Measurements from ENCODE around the gene CEP290. TPM values are rescaled to one million over a fixed set of nuclear protein-coding genes. Genes with fewer than 3 reads are reported as not detected.

The CEP290 gene
- total and polyA plus RNA-seq, 2 of the 13 experiments (the other 11 are each of a cell fraction or from before 2014, with no cell fraction given) = 2.4 to 10.8 TPM

DNA sequence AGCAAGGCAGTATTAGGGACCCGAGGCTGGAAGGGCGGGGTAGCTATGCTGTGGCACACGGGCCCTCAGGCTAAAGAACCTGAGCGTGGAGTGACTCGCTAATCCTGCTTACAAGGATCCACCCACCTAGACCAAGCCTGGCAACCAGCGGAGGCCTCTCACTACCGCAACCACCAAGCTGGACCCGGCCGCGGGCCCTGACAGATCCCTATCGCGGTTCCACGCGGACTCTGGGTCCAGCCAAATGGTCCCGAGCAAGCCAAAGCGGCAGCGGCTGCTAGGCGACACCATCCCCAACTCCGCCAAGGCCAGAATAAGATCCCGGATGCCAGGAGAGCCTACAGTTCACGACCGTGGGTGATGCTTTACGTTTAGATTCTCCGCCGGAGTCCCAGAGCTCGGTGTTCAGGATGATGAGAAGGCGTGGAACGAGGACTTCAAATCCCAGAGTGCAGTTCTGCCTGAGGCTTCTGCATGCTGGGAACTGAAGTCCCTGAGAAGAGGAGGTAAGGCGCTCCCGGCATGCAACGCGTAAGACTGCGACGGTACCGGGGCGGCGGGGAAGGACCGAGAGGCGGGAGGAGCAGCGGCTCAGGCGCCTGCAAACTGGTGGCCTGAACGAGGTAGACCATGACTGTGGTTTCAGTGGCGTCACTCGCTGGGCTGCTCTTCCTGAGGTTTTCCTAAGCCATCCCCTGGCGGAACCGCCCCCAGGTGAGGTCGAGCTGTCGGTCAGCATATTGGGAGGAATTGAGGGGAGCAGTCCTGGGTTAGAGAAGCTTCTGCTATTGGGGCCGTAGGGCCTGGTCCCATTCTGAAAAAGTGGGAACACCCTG lies at the start of gene CEP290, which contains the start of gene TMTC3 (continued):
- TF ChIP-seq, protein P1, sequence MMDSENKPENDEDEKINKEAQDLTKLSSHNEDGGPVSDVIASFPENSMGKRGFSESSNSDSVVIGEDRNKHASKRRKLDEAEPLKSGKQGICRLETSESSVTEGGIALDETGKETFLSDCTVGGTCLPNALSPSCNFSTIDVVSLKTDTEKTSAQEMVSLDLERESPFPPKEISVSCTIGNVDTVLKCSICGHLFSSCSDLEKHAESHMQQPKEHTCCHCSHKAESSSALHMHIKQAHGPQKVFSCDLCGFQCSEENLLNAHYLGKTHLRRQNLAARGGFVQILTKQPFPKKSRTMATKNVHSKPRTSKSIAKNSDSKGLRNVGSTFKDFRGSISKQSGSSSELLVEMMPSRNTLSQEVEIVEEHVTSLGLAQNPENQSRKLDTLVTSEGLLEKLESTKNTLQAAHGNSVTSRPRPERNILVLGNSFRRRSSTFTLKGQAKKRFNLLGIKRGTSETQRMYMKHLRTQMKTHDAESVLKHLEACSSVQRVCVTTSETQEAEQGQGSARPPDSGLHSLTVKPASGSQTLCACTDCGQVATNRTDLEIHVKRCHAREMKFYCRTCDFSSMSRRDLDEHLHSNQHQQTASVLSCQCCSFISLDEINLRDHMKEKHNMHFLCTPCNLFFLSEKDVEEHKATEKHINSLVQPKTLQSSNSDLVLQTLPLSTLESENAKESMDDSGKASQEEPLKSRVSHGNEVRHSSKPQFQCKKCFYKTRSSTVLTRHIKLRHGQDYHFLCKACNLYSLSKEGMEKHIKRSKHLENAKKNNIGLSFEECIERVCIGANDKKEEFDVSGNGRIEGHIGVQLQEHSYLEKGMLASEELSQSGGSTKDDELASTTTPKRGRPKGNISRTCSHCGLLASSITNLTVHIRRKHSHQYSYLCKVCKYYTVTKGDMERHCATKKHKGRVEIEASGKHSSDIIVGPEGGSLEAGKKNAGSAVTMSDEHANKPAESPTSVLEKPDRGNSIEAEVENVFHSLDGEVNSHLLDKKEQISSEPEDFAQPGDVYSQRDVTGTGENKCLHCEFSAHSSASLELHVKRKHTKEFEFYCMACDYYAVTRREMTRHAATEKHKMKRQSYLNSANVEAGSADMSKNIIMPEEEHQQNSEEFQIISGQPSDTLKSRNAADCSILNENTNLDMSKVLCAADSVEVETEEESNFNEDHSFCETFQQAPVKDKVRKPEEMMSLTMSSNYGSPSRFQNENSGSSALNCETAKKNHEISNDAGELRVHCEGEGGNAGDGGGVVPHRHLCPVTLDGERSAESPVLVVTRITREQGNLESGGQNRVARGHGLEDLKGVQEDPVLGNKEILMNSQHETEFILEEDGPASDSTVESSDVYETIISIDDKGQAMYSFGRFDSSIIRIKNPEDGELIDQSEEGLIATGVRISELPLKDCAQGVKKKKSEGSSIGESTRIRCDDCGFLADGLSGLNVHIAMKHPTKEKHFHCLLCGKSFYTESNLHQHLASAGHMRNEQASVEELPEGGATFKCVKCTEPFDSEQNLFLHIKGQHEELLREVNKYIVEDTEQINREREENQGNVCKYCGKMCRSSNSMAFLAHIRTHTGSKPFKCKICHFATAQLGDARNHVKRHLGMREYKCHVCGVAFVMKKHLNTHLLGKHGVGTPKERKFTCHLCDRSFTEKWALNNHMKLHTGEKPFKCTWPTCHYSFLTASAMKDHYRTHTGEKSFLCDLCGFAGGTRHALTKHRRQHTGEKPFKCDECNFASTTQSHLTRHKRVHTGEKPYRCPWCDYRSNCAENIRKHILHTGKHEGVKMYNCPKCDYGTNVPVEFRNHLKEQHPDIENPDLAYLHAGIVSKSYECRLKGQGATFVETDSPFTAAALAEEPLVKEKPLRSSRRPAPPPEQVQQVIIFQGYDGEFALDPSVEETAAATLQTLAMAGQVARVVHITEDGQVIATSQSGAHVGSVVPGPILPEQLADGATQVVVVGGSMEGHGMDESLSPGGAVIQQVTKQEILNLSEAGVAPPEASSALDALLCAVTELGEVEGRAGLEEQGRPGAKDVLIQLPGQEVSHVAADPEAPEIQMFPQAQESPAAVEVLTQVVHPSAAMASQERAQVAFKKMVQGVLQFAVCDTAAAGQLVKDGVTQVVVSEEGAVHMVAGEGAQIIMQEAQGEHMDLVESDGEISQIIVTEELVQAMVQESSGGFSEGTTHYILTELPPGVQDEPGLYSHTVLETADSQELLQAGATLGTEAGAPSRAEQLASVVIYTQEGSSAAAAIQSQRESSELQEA (CRISPR knock-in tag; IDR thresholded peaks at IDR 0.05; ENCODE audit: not compliant biosample characterization) = no peak
- TF ChIP-seq ZNF24 (IDR thresholded peaks at IDR 0.05) (0 out of 2 replicates have a peak, but pooled peaks have one; percentile 27), EZH2 (conservative IDR thresholded peaks at IDR 0.05; ENCODE audit: low read depth, low read length) (no peak), POLR2G (IDR thresholded peaks at IDR 0.05; ENCODE audit: low read depth, low read length) (peak; percentile 77), MEF2D (CRISPR knock-in tag; IDR thresholded peaks at IDR 0.05) (peak; percentile 49; the same call in 1 of the 2 replicates), SAP130 (CRISPR knock-in tag; IDR thresholded peaks at IDR 0.05; ENCODE audit: low read depth) (peak; percentile 93), ZNF234 (CRISPR knock-in tag; conservative IDR thresholded peaks at IDR 0.05) (no peak), ZNF343 (CRISPR knock-in tag; IDR thresholded peaks at IDR 0.05) (0 out of 2 replicates have a peak, but pooled peaks have one; percentile 62), DRAP1 (CRISPR knock-in tag; IDR thresholded peaks at IDR 0.05) (peak; percentile 69), HES4 (CRISPR knock-in tag; IDR thresholded peaks at IDR 0.05; ENCODE audit: borderline replicate concordance) (peak; percentile 59; the same call in 1 of the 2 replicates), ZNF574 (CRISPR knock-in tag; IDR thresholded peaks at IDR 0.05) (peak; percentile 93)
